HepG2 (cell line): ENCODE results near the gene ARHGEF38. TPM values are rescaled to one million over a fixed set of nuclear protein-coding genes. Genes with fewer than 3 reads are reported as not detected.

Source experiments
- ATAC-seq: fragments of 200-7000 bp; cut with Tn5 transposase; 3 replicates; pipeline ENCODE4 v1.9.1; 2020; ENCODE audit warnings: mild to moderate bottlenecking, moderate library complexity
- BruUV-seq: library from RNA; stranded (reverse); fragments of 400-500 nt; replicated peaks from 2 replicates; lab custom pipeline; 2021; lab: Mats Ljungman, UMichigan
- CTCF ChIA-PET: fragments of 300-600 bp; formaldehyde crosslinking; extraction: SDS; loops from one replicate; lab custom pipeline; 2021; ENCODE audit warnings: low total read pairs, inconsistent platforms, low intra/inter-chr PET ratio; lab: Yijun Ruan, JAX
- POLR2A ChIA-PET: fragments of 350-600 bp; sonication (Branson Sonifier 250); formaldehyde crosslinking; loops from one replicate; lab custom pipeline; 2020; ENCODE audit warnings: antibody characterized with exemption, inconsistent platforms; lab: Yijun Ruan, JAX
- DNase-seq: peaks from one replicate; pipeline ENCODE4 v3.0.0-alpha.2; 2015; ENCODE audit warnings: low spot score
- FAIRE-seq: peaks from 3 replicates; lab custom pipeline; 2011; peaks lifted over from hg19 to GRCh38; lab: Jason Lieb, UNC
- H2AFZ ChIP-seq: one replicate; pipeline ENCODE4 v1.6.1; 2011; ENCODE audit warnings: low read length, inconsistent platforms
- H3K27ac ChIP-seq: fragments of 300-600 bp; 3 replicates; pipeline ENCODE4 v1.8.0; 2011; ENCODE audit warnings: mixed run types, mild to moderate bottlenecking, mixed read lengths, low read length, inconsistent platforms; ENCODE audit not compliant: insufficient read depth; ENCODE audit errors: extremely low read length
- H3K27me3 ChIP-seq, 2 experiments: fragments of 200-600 bp in 1 of 2; 2 replicates in 1 of 2; 3 replicates in 1 of 2; pipeline versions ENCODE4 v1.6.0 to v1.8.0; 2011; ENCODE audit warnings: low read length in 2 of 2, mild to moderate bottlenecking in 2 of 2, moderate library complexity in 2 of 2, inconsistent platforms in 1 of 2; ENCODE audit not compliant: insufficient read depth in 2 of 2, control insufficient read depth in 1 of 2
- H3K36me3 ChIP-seq, 2 experiments: fragments of 200-600 bp in 1 of 2; replicated peaks in 1 of 2; 2 replicates in 1 of 2; 3 replicates in 1 of 2; pipeline versions ENCODE4 v1.5.1 to v1.8.0; 2011; ENCODE audit warnings: low read length in 2 of 2, inconsistent platforms in 1 of 2; ENCODE audit not compliant: insufficient read depth in 2 of 2, control insufficient read depth in 1 of 2
- H3K4me1 ChIP-seq: 2 replicates; pipeline ENCODE4 v1.5.1; 2012; ENCODE audit warnings: low read length, inconsistent platforms; ENCODE audit not compliant: insufficient read depth
- H3K4me2 ChIP-seq: 2 replicates; pipeline ENCODE4 v1.6.0; 2011; ENCODE audit warnings: low read depth, low read length, inconsistent platforms
- H3K4me3 ChIP-seq, 3 experiments: fragments of 200-600 bp in 1 of 3; sonication (generic), shearing (Covaris generic) in 1 of 3; replicated peaks in 1 of 3; 2 replicates each; pipeline ENCODE4 v1.5.1; 2011 to 2016; ENCODE audit warnings: low read length in 3 of 3, inconsistent platforms in 2 of 3, low read depth in 2 of 3, mild to moderate bottlenecking in 2 of 3, control low read depth in 1 of 3, mixed read lengths in 1 of 3; ENCODE audit not compliant: insufficient read depth in 1 of 3
- H3K79me2 ChIP-seq: one replicate; pipeline ENCODE4 v1.6.1; 2011; ENCODE audit warnings: low read length, inconsistent platforms; ENCODE audit not compliant: insufficient read depth
- H3K9ac ChIP-seq: 2 replicates; pipeline ENCODE4 v1.6.0; 2011; ENCODE audit warnings: mild to moderate bottlenecking, low read depth, low read length, inconsistent platforms; ENCODE audit not compliant: insufficient read depth
- H3K9me3 ChIP-seq: 2 replicates; pipeline ENCODE4 v1.5.1; 2012; ENCODE audit warnings: mild to moderate bottlenecking, low read length
- H4K20me1 ChIP-seq: 2 replicates; pipeline ENCODE4 v1.6.0; 2011; ENCODE audit warnings: inconsistent platforms, mild to moderate bottlenecking, low read length, moderate library complexity; ENCODE audit not compliant: insufficient read depth
- MAF1 ChIP-seq: sonication (generic); formaldehyde crosslinking; IDR thresholded peaks from 2 replicates; pipeline ENCODE4 v1.5.0; 2020; ENCODE audit warnings: missing genetic modification reagents, borderline replicate concordance
- WGBS: methylation state at CpG from one replicate; pipeline ENCODE4 v1.1.6; 2017; ENCODE audit warnings: low lambda C conversion rate; 5-methylcytosine and 5-hydroxymethylcytosine counted together
- in situ Hi-C: cut with HindIII; loops from 2 replicates; pipeline ENCODE4 v1.10.0; 2017; ENCODE audit warnings: low pct_unique_long_range_greater_than_20kb; ENCODE audit not compliant: extremely low pct_ligation_motif_present
- intact Hi-C: fragments of 100-400 bp; cut with micrococcal nuclease; formaldehyde crosslinking; loops from one replicate; pipeline ENCODE4 v1.10.0; 2022; ENCODE audit not compliant: unreplicated experiment
- polyA plus RNA-seq, 8 experiments: library from polyadenylated mRNA; depleted of rRNA in 3 of 8; stranded (reverse) in 7 of 8; unstranded in 1 of 8; fragments of >200 nt; fragmentation: Illumina TruSeq in 4 of 8; extraction: Trizol in 4 of 8; gene quantifications; 2 replicates each; pipeline versions ENCODE4 v1.2.1 to v1.2.3, GENCODE V29; 2011 to 2016; ENCODE audit warnings: low read depth in 4 of 8, missing spikeins in 1 of 8, mixed read lengths in 1 of 8; ENCODE audit not compliant: insufficient read depth in 1 of 8
- total RNA-seq, 5 experiments: library from RNA; depleted of rRNA; stranded (reverse); fragments of >200 nt; fragmentation: Illumina TruSeq; extraction: Trizol; gene quantifications; 2 replicates each; pipeline ENCODE4 v1.2.3, GENCODE V29; 2016; ENCODE audit warnings: low read depth in 1 of 5
- TF ChIP-seq, protein P1 (sequence below): sonication (generic); formaldehyde crosslinking; IDR thresholded peaks from 2 replicates; pipeline ENCODE4 v1.9.0; 2021; ENCODE audit warnings: mild to moderate bottlenecking, missing genetic modification reagents

ARHGEF38 gene
- total and polyA plus RNA-seq, 2 of the 13 experiments (the other 11 are each of a cell fraction or from before 2014, with no cell fraction given), result not detected

GRCh38 chr4:105598787-105599186 is 46.4 kb downstream of the ARHGEF38 start (continued):
- TF ChIP-seq, protein P1, sequence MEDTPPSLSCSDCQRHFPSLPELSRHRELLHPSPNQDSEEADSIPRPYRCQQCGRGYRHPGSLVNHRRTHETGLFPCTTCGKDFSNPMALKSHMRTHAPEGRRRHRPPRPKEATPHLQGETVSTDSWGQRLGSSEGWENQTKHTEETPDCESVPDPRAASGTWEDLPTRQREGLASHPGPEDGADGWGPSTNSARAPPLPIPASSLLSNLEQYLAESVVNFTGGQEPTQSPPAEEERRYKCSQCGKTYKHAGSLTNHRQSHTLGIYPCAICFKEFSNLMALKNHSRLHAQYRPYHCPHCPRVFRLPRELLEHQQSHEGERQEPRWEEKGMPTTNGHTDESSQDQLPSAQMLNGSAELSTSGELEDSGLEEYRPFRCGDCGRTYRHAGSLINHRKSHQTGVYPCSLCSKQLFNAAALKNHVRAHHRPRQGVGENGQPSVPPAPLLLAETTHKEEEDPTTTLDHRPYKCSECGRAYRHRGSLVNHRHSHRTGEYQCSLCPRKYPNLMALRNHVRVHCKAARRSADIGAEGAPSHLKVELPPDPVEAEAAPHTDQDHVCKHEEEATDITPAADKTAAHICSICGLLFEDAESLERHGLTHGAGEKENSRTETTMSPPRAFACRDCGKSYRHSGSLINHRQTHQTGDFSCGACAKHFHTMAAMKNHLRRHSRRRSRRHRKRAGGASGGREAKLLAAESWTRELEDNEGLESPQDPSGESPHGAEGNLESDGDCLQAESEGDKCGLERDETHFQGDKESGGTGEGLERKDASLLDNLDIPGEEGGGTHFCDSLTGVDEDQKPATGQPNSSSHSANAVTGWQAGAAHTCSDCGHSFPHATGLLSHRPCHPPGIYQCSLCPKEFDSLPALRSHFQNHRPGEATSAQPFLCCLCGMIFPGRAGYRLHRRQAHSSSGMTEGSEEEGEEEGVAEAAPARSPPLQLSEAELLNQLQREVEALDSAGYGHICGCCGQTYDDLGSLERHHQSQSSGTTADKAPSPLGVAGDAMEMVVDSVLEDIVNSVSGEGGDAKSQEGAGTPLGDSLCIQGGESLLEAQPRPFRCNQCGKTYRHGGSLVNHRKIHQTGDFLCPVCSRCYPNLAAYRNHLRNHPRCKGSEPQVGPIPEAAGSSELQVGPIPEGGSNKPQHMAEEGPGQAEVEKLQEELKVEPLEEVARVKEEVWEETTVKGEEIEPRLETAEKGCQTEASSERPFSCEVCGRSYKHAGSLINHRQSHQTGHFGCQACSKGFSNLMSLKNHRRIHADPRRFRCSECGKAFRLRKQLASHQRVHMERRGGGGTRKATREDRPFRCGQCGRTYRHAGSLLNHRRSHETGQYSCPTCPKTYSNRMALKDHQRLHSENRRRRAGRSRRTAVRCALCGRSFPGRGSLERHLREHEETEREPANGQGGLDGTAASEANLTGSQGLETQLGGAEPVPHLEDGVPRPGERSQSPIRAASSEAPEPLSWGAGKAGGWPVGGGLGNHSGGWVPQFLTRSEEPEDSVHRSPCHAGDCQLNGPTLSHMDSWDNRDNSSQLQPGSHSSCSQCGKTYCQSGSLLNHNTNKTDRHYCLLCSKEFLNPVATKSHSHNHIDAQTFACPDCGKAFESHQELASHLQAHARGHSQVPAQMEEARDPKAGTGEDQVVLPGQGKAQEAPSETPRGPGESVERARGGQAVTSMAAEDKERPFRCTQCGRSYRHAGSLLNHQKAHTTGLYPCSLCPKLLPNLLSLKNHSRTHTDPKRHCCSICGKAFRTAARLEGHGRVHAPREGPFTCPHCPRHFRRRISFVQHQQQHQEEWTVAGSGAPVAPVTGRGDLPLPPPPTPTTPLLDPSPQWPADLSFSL (CRISPR knock-in tag), result no peak
- TF ChIP-seq, all 625 proteins: peak for 0

DNA sequence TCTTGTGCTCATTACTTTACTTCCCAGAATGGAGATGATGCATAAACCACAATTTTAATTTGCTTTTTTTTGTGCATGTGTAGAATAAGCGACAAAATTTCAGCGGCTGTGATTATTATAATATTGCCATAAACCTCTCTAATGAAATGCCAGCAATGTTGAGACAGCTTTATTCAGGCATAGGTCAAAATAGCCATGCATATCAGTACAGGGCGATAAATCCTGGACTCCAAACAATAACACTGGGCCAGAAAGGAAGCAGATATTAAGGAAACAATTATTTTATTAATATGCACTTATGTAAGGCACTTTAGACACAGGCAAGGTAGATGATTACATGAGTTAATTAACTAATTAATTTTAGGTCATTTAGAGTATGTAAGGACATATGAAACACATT is 47.1 kb downstream of the ARHGEF38 start:
- intact Hi-C loops (no loop called here), in situ Hi-C loops (no loop called here)
- no peak overlapping the region for H3K4me2 ChIP-seq
- no peaks in the 10 kb centered on the region for H3K79me2 ChIP-seq
- no peaks in the 10 kb centered on the region for H3K9me3 ChIP-seq
- H3K27ac ChIP-seq, result no peak overlapping the region
- no peak overlapping the region for H2AFZ ChIP-seq
- FAIRE-seq, result no peak
- DNase-seq, result no peak
- TF ChIP-seq MAF1, result no peak
- ChIA-PET CTCF (no interaction called here), POLR2A (no interaction called here)
- H3K4me3 ChIP-seq, result no peak overlapping the region
- 48% methylated on average over 3 of the region's 3 CpGs for WGBS
- no peaks in the 10 kb centered on the region for H3K27me3 ChIP-seq
- peaks cover 5% of the 10 kb centered on the region for H3K4me1 ChIP-seq
- no peaks in the 10 kb centered on the region for H4K20me1 ChIP-seq
- H3K9ac ChIP-seq, result no peak overlapping the region
- BruUV-seq, result no TSS peak
- ATAC-seq, result no peak
- no peaks in the 10 kb centered on the region for H3K36me3 ChIP-seq
